ENCODE measurements around the gene TIMM22. TPM values are rescaled to one million over a fixed set of nuclear protein-coding genes. Genes with fewer than 3 reads are reported as not detected.

Gene TIMM22
- total RNA-seq, 1 experiment from 2014 or later = 20.0 TPM

DNA sequence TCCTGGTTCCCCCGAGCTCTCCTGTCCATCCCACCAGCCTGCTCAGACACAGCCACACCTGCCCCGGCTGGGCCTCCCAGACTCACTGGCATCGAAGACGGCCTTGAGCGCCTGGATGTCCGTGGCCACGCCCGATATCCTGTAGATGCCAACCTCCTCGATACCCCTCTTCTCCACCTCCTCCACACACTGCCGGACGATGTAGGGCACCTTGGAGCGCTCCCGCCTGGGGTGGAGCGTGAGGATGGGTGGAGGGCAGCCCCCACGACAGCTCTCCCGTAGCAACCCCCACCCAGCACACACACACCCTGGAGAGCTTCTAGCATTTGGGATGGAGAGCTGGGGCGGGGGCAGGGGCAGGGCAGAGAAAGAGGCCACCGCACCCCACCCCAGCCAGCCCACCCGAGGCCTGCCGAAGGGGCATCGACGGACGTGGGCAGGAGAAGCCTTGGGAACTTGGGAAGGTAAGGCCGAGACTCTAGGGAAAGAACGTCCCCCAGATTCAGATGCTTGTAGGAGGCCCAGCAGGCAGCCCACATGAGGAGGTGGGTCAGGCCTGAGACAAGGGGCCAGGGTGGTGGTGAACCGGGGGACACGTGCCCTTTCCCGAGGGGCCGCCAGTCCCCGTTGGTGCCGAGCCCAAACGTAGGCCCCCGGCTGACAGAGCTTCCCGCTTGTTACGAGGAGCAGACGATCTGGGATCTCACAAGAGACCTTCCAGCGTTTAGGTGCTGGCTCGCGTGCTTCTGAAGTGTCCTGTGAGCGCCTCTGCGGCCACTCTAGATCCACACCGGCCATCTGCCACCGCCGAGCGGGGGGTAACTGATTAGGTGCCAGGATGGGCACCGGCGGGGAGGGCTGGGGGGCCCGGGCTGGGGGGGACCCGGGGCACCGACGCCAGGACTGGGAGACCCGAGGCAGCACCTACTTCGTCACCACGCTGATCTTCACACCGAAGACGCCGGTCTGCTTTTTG, 15.1 kb downstream of the TIMM22 start:
- Histone ChIP-seq H3K9me3 (ENCODE audit: low read depth, low read length, poor library complexity, severe bottlenecking) (no peaks in the 10 kb centered on the region), H3K4me1 (ENCODE audit: insufficient read depth, low read length, poor library complexity, severe bottlenecking) (no peaks in the 10 kb centered on the region), H3K27ac (ENCODE audit: low read depth, low read length, poor library complexity, severe bottlenecking) (no peak overlapping the region), H3K27me3 (replicated peaks; ENCODE audit: insufficient read depth, low read depth, low read length, poor library complexity) (no peaks in the 10 kb centered on the region), H3K36me3 (ENCODE audit: insufficient read depth, low read length, poor library complexity, severe bottlenecking) (peaks cover 3% of the 10 kb centered on the region), H3K4me3 (ENCODE audit: low read depth, low read length, poor library complexity, severe bottlenecking) (no peak overlapping the region)
- no TSS peak for BruUV-seq (replicated peaks)
- intact Hi-C loops (cut with micrococcal nuclease; ENCODE audit: unreplicated experiment) = no loop called here
- ChIA-PET POLR2A (ENCODE audit: low non-redundant PET) (no interaction called here), CTCF (no interaction called here)
- no peak for DNase-seq (ENCODE audit: low spot score)
- no peak for TF ChIP-seq CTCF (conservative IDR thresholded peaks at IDR 0.05; ENCODE audit: low read depth, low read length)
- TF ChIP-seq EZH2 (IDR thresholded peaks at IDR 0.05; ENCODE audit: borderline replicate concordance, low read depth, low read length, poor library complexity, severe bottlenecking) = no peak

DNA sequence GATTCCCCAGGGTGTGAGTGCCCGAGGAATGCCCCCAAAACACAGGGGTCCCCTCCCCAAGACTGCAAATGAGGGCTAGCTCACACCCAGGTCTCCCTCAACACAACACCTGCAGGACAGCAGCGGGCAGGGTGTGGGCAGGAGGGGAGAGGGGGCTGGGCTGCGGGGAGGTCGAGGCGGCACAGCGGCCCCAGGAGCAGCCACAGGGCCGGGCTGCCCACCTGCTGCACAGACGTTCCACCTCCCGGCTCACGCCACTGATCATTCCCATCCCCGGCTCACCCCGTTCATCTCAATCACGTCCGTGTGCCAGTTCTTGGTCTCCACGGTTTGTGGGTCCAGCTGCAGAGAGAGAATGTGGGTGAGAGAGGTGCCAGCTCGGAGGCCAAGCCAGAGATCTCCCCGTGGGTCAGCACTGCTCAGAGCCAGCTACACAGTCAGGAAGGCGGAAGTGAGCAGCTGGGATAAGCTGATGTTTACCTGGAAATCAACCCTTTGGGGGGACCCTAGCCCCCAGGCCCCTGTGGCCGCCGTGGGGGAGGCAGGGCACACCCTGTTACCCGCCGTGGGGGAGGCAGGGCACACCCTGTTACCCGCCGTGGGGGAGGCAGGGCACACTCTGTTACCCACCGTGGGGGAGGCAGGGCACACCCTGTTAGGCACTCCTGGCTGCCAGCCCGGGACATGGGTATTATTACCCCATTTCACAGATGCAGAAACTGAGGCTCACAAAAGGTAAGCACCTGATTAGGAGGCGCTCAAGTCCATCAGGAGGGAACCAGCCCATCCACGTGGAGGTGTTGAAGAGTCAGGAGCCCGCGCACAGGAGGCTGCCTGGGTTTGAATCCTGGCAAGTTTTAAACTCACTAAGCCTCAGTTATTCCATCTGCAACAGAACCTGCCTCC, 16.1 kb downstream of the TIMM22 start:
- intact Hi-C loops (cut with micrococcal nuclease; ENCODE audit: unreplicated experiment) = no loop called here
- TF ChIP-seq CTCF (conservative IDR thresholded peaks at IDR 0.05; ENCODE audit: low read depth, low read length) = no peak
- TF ChIP-seq EZH2 (IDR thresholded peaks at IDR 0.05; ENCODE audit: borderline replicate concordance, low read depth, low read length, poor library complexity, severe bottlenecking) = no peak
- Histone ChIP-seq H3K9me3 (ENCODE audit: low read depth, low read length, poor library complexity, severe bottlenecking) (no peaks in the 10 kb centered on the region), H3K36me3 (ENCODE audit: insufficient read depth, low read length, poor library complexity, severe bottlenecking) (no peaks in the 10 kb centered on the region), H3K4me3 (ENCODE audit: low read depth, low read length, poor library complexity, severe bottlenecking) (no peak overlapping the region), H3K27me3 (replicated peaks; ENCODE audit: insufficient read depth, low read depth, low read length, poor library complexity) (no peaks in the 10 kb centered on the region), H3K4me1 (ENCODE audit: insufficient read depth, low read length, poor library complexity, severe bottlenecking) (no peaks in the 10 kb centered on the region), H3K27ac (ENCODE audit: low read depth, low read length, poor library complexity, severe bottlenecking) (no peak overlapping the region)
- ChIA-PET CTCF (no interaction called here), POLR2A (ENCODE audit: low non-redundant PET) (interaction anchor here (0.6 kb wide), 1 partner anchor 129 kb away, joined by 3 read pairs; no protein-coding TSS in a partner anchor)
- no peak for DNase-seq (ENCODE audit: low spot score)
- BruUV-seq (replicated peaks) = no TSS peak

DNA sequence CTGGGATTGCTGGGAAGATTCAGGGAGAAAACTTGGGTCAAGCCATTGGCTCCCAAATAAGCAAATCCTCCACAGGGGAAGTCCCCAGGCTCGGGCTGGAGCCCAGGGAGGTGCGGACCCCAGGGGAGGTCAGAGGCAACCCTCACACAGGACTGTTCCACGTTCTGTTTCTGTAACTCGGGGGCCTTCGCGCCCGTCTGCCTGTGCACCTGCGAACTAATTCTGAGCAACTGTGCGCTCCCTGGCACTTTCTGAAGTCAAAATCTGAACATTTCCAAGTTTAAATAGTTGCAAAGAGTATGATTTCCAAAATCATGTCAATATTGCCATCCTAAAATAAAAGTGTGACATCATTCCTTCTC, 16.8 kb downstream of the TIMM22 start:
- Histone ChIP-seq H3K4me1 (ENCODE audit: insufficient read depth, low read length, poor library complexity, severe bottlenecking) (no peaks in the 10 kb centered on the region), H3K4me3 (ENCODE audit: low read depth, low read length, poor library complexity, severe bottlenecking) (no peak overlapping the region), H3K36me3 (ENCODE audit: insufficient read depth, low read length, poor library complexity, severe bottlenecking) (no peaks in the 10 kb centered on the region), H3K27me3 (replicated peaks; ENCODE audit: insufficient read depth, low read depth, low read length, poor library complexity) (no peaks in the 10 kb centered on the region), H3K27ac (ENCODE audit: low read depth, low read length, poor library complexity, severe bottlenecking) (no peak overlapping the region), H3K9me3 (ENCODE audit: low read depth, low read length, poor library complexity, severe bottlenecking) (no peaks in the 10 kb centered on the region)
- BruUV-seq (replicated peaks) = no TSS peak
- TF ChIP-seq EZH2 (IDR thresholded peaks at IDR 0.05; ENCODE audit: borderline replicate concordance, low read depth, low read length, poor library complexity, severe bottlenecking) (no peak), CTCF (conservative IDR thresholded peaks at IDR 0.05; ENCODE audit: low read depth, low read length) (no peak)
- intact Hi-C loops (cut with micrococcal nuclease; ENCODE audit: unreplicated experiment) = no loop called here
- CTCF ChIA-PET = no interaction called here
- POLR2A ChIA-PET (ENCODE audit: low non-redundant PET) = no interaction called here
- no peak for DNase-seq (ENCODE audit: low spot score)

Data from A673 (cell line).